Measurements from ENCODE around the gene TBRG4.

DNA sequence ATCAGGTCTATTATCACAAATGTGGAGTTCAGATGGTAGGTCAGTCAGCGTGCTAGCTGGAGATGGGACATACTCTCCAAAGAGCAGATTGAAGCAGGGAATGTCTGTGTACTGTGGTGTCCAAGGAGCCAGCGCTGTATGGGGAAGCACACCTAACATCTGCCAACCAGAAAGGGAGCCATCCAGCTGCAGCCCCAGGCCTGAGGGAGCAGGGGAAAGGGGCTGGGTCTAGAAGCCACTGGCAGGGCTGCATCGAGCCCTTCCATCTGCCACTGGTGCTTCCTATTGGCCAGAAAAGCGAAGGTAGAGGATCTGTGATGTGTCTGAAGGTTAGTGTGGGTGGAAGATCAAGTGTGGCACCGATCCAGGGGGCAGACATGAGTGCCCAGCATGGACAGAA is 38.1 kb upstream of the TBRG4 start:
- TF ChIP-seq POLR2A (IDR thresholded peaks at IDR 0.05) (no peak), POLR2AphosphoS5 (IDR thresholded peaks at IDR 0.05) (no peak)
- TF ChIP-seq, protein P1, sequence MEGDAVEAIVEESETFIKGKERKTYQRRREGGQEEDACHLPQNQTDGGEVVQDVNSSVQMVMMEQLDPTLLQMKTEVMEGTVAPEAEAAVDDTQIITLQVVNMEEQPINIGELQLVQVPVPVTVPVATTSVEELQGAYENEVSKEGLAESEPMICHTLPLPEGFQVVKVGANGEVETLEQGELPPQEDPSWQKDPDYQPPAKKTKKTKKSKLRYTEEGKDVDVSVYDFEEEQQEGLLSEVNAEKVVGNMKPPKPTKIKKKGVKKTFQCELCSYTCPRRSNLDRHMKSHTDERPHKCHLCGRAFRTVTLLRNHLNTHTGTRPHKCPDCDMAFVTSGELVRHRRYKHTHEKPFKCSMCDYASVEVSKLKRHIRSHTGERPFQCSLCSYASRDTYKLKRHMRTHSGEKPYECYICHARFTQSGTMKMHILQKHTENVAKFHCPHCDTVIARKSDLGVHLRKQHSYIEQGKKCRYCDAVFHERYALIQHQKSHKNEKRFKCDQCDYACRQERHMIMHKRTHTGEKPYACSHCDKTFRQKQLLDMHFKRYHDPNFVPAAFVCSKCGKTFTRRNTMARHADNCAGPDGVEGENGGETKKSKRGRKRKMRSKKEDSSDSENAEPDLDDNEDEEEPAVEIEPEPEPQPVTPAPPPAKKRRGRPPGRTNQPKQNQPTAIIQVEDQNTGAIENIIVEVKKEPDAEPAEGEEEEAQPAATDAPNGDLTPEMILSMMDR (IDR thresholded peaks at IDR 0.05): no peak
